WERI-Rb-1 (cell line): ENCODE measurements around the gene SLCO2A1.

Experiments
- DNase-seq: peaks from one replicate; pipeline ENCODE4 v3.0.0-alpha.2; 2020
- H3K27ac ChIP-seq: fragments of 250-450 bp; sonication (Bioruptor Pico); 2 replicates; pipeline ENCODE4 v1.5.1; 2020; ENCODE audit warnings: mild to moderate bottlenecking, moderate library complexity
- H3K27me3 ChIP-seq: fragments of 250-450 bp; sonication (Bioruptor Pico); 2 replicates; pipeline ENCODE4 v1.5.1; 2021; ENCODE audit warnings: mild to moderate bottlenecking, low read depth, moderate library complexity; ENCODE audit not compliant: insufficient read depth, severe bottlenecking
- H3K36me3 ChIP-seq: fragments of 250-450 bp; sonication (Bioruptor Pico); 2 replicates; pipeline ENCODE4 v1.5.1; 2020; ENCODE audit warnings: mild to moderate bottlenecking, moderate library complexity
- H3K4me3 ChIP-seq: 2 replicates; pipeline ENCODE4 v1.5.1; 2011; ENCODE audit warnings: low read depth, mild to moderate bottlenecking, control low read depth, low read length
- H3K9me3 ChIP-seq: fragments of 250-450 bp; sonication (Bioruptor Pico); 2 replicates; pipeline ENCODE4 v1.5.1; 2021; ENCODE audit warnings: mild to moderate bottlenecking, moderate library complexity; ENCODE audit not compliant: severe bottlenecking
- TF ChIP-seq, protein P1 (sequence below): IDR thresholded peaks from 2 replicates; pipeline ENCODE4 v1.5.1; 2011; ENCODE audit warnings: low read depth, mild to moderate bottlenecking, control low read depth, inconsistent platforms, low read length

The SLCO2A1 gene

DNA sequence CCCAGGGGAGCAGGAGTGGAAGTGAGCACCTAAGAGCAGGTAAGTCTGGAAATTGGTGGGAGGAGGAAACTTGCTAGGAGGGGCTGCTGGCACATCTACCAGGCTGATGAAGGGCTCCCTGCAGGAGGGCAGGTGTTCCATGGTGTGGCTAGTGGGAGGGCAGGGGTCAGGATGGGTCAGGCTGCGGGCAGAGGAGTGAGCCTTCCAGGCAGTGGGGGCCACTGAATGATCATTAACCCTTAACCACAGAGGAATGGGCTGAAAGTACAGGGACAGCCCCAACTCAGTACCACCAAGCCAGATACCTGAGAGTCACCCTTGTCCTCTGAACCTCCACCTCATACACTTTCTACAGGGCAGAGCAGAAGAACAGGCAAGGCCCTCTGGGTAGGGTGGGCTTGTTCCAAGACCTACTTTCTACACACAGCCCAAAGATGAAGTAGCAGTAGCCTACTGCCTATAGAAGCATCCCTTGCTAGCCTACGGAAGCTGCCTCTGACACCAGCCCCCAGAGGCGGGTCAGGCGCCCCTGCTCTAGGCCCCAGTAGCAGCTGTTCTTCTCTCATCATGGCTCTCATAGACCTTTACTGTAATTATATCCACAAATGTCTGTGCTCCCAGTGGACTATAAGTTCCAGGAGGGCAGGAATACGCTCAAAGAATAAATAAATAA is 138.6 kb downstream of the SLCO2A1 start:
- Histone ChIP-seq H3K27me3 (peaks cover 52% of the 10 kb centered on the region), H3K9me3 (no peaks in the 10 kb centered on the region), H3K27ac (no peak overlapping the region), H3K36me3 (no peaks in the 10 kb centered on the region), H3K4me3 (no peak overlapping the region)
- no peak for DNase-seq
- TF ChIP-seq, protein P1, sequence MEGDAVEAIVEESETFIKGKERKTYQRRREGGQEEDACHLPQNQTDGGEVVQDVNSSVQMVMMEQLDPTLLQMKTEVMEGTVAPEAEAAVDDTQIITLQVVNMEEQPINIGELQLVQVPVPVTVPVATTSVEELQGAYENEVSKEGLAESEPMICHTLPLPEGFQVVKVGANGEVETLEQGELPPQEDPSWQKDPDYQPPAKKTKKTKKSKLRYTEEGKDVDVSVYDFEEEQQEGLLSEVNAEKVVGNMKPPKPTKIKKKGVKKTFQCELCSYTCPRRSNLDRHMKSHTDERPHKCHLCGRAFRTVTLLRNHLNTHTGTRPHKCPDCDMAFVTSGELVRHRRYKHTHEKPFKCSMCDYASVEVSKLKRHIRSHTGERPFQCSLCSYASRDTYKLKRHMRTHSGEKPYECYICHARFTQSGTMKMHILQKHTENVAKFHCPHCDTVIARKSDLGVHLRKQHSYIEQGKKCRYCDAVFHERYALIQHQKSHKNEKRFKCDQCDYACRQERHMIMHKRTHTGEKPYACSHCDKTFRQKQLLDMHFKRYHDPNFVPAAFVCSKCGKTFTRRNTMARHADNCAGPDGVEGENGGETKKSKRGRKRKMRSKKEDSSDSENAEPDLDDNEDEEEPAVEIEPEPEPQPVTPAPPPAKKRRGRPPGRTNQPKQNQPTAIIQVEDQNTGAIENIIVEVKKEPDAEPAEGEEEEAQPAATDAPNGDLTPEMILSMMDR: no peak

DNA sequence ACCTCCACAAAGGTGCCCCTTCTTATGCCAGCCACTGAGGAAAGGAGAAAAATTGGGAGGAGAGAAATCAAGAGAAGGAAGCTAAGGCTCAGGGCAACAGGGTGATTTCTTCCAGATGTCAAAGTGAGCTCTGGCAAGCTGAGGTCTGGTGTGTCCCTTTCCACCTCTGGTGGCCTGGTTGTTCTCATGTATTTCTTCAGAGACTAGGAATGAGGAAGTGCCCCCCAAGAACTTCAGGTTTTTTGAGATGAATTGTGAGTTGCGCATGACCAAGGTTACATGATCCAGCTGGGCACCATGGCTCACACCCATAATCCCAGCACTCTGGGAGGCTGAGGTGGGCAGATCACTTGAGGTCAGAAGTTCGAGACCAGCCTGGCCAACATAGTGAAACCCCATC is 139.7 kb downstream of the SLCO2A1 start:
- Histone ChIP-seq H3K36me3 (no peaks in the 10 kb centered on the region), H3K4me3 (no peak overlapping the region), H3K27ac (no peak overlapping the region), H3K27me3 (peaks cover 52% of the 10 kb centered on the region), H3K9me3 (no peaks in the 10 kb centered on the region)
- no peak for DNase-seq
- TF ChIP-seq, protein P1: no peak

DNA sequence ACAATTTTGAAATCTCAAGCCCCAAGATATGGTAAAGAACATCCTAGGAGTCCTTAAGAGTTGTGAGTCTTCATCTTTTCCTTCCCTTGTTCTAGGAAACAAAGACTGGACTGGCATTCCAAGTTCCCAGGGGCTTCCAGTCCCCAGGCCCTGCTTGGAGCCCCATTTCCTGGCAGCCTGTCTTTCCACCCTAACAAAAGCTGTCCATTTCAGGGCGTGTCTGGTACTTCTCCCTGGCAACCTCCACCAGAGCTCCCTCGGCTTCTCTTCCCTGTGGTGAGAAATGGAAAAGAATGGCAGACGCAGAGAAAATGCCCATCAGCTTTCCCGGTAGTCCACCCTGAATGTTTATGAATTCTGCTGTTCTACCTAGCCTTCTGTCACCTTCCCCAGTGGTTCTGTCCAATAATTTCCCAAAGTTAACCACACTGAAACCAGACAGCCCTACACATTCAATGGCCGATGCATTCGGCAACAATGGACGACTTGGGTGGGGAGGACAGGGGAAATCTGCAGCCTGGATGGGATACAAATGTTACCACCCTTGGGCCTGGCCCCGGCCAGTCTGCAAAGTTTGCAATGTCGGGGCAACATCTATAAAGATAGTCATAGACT is 140.9 kb downstream of the SLCO2A1 start:
- TF ChIP-seq, protein P1: no peak
- no peaks in the 10 kb centered on the region for H3K36me3 ChIP-seq
- no peaks in the 10 kb centered on the region for H3K9me3 ChIP-seq
- peaks cover 42% of the 10 kb centered on the region for H3K27me3 ChIP-seq
- no peak overlapping the region for H3K27ac ChIP-seq
- no peak overlapping the region for H3K4me3 ChIP-seq
- DNase-seq: no peak

DNA sequence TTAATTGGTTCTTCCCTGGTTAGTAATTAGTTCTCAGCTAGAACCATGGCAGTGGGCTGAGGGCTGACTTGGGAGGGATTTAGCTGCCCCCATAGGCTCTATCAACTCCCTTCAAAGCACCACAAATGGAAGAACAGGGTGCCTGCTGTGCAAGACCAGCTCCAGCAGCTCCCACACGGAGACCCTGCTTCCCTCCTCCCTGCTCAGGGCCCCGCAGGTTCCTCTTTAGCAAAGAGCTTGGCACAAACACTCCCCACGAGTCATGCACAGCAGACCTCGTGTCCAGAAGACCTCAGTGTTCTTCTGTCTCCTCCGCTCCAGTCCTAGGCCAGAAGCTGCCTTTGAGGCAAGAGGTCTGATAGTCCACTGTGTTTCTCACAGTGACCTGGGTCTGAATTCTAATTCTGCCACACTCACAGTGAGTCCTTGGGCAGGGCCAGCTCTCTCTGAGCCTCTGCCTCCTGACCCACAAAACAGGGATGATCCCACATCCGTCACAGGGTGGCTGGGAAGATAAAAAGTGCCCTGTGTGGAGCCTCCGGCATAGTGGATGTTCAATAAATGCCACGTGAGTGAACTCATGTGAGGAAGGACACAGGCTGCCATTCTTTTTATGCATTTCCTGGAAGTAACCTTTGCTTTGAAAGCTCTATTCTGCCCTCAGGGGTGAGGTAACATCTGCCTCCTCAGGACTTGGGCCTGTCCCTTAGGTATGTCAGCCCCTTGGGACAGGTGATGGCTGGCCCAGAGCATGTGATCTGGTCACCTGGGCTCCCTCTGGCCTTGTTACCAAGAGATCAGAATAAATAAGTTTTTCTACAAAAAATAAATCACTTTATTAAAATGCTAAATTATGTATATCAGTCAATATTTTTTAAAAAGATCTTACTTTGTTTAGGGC is 141.7 kb downstream of the SLCO2A1 start:
- DNase-seq: no peak
- TF ChIP-seq, protein P1: no peak
- H3K4me3 ChIP-seq: no peak overlapping the region
- no peaks in the 10 kb centered on the region for H3K36me3 ChIP-seq
- peaks cover 39% of the 10 kb centered on the region for H3K27me3 ChIP-seq
- H3K27ac ChIP-seq: no peak overlapping the region
- no peaks in the 10 kb centered on the region for H3K9me3 ChIP-seq

DNA sequence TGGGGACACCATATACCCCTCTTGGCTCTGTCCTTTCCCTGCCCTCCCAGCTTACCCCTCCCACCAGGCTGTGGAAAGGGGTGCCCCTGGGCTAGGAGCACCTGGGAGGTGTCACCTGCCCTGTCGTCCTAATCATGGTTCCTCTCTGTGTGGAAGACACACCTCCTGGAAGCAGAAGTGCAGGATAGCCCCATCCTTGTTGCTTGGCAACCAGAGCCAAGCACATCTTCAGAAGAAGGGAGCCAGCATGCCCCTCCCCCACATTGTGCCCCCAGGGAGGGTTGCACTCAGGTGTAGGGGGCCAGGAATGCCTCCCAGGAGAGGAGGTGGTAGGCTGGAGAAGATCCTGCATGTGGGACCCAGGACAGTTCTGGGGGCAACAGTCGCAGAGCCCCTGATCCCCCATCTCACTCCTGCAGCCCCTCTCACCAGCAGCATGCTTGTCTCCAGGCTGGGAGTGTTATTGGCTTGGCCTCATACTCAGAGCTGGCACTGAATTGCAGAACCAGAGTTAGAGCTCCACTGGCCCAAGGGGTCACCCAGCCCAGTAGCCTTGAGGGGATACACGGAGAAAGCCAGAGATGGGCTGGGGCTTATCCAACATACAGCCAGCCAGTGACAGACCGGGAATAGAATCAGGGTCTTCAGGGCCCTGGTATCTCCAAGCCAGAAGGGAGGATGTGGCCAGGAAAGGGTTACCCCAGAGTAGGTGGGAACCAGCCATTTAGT is 142.5 kb downstream of the SLCO2A1 start:
- H3K27me3 ChIP-seq: peaks cover 37% of the 10 kb centered on the region
- H3K4me3 ChIP-seq: no peak overlapping the region
- no peak overlapping the region for H3K27ac ChIP-seq
- TF ChIP-seq, protein P1: no peak
- no peak for DNase-seq
- peaks cover under 1% of the 10 kb centered on the region for H3K9me3 ChIP-seq
- H3K36me3 ChIP-seq: no peaks in the 10 kb centered on the region
